ENCODE results near the gene LYZL1. TPM values are rescaled to one million over a fixed set of nuclear protein-coding genes. Genes with fewer than 3 reads are reported as not detected.

Gene LYZL1
- total RNA-seq, 1 experiment from 2014 or later = not detected

DNA sequence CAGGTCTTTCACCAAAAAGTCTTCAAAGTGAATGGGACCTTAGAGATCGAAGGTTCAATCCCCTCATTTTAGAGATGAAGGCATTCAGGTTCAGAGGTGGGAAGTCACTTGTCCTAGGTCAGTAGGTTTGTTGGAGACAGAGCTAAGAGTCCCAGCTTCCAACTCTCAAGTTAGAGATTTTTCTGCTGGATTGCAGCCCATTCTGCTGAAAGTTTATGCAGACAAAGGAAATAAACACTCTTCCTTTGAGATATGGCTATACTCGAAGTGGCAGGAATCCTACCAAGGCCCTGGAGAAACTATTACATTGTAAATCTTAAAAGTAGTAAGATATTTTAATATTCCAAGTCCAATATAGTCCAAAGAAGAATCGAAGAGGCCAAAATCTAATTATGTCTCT is 64.4 kb downstream of the LYZL1 start:
- POLR2A ChIA-PET (ENCODE audit: low non-redundant PET) = interaction anchor here (0.6 kb wide), 1 partner anchor 53 kb away, joined by 3 read pairs; no protein-coding TSS in a partner anchor
- TF ChIP-seq CTCF (conservative IDR thresholded peaks at IDR 0.05; ENCODE audit: low read depth, low read length) (no peak), EZH2 (IDR thresholded peaks at IDR 0.05; ENCODE audit: borderline replicate concordance, low read depth, low read length, poor library complexity, severe bottlenecking) (no peak)
- Histone ChIP-seq H3K9me3 (ENCODE audit: low read depth, low read length, poor library complexity, severe bottlenecking) (no peaks in the 10 kb centered on the region), H3K36me3 (ENCODE audit: insufficient read depth, low read length, poor library complexity, severe bottlenecking) (no peaks in the 10 kb centered on the region), H3K4me3 (ENCODE audit: low read depth, low read length, poor library complexity, severe bottlenecking) (no peak overlapping the region), H3K27me3 (replicated peaks; ENCODE audit: insufficient read depth, low read depth, low read length, poor library complexity) (no peaks in the 10 kb centered on the region), H3K27ac (ENCODE audit: low read depth, low read length, poor library complexity, severe bottlenecking) (no peak overlapping the region), H3K4me1 (ENCODE audit: insufficient read depth, low read length, poor library complexity, severe bottlenecking) (no peaks in the 10 kb centered on the region)
- no peak for DNase-seq (ENCODE audit: low spot score)
- intact Hi-C loops (cut with micrococcal nuclease; ENCODE audit: unreplicated experiment) = no loop called here
- CTCF ChIA-PET = no interaction called here
- BruUV-seq (replicated peaks) = no TSS peak

GRCh38 chr10:29353887-29354561 is 65.2 kb downstream of the LYZL1 start:
- no peak overlapping the region for H3K27ac ChIP-seq (ENCODE audit: low read depth, low read length, poor library complexity, severe bottlenecking)
- POLR2A ChIA-PET (ENCODE audit: low non-redundant PET) = interaction anchor here (0.6 kb wide), 1 partner anchor 54 kb away, joined by 3 read pairs; no protein-coding TSS in a partner anchor
- H3K9me3 ChIP-seq (ENCODE audit: low read depth, low read length, poor library complexity, severe bottlenecking) = no peaks in the 10 kb centered on the region
- no TSS peak for BruUV-seq (replicated peaks)
- TF ChIP-seq EZH2 (IDR thresholded peaks at IDR 0.05; ENCODE audit: borderline replicate concordance, low read depth, low read length, poor library complexity, severe bottlenecking) (no peak), CTCF (conservative IDR thresholded peaks at IDR 0.05; ENCODE audit: low read depth, low read length) (no peak)
- no peak for DNase-seq (ENCODE audit: low spot score)
- no peaks in the 10 kb centered on the region for H3K4me1 ChIP-seq (ENCODE audit: insufficient read depth, low read length, poor library complexity, severe bottlenecking)
- H3K4me3 ChIP-seq (ENCODE audit: low read depth, low read length, poor library complexity, severe bottlenecking) = no peak overlapping the region
- H3K27me3 ChIP-seq (replicated peaks; ENCODE audit: insufficient read depth, low read depth, low read length, poor library complexity) = no peaks in the 10 kb centered on the region
- CTCF ChIA-PET = no interaction called here
- no peaks in the 10 kb centered on the region for H3K36me3 ChIP-seq (ENCODE audit: insufficient read depth, low read length, poor library complexity, severe bottlenecking)
- intact Hi-C loops (cut with micrococcal nuclease; ENCODE audit: unreplicated experiment) = no loop called here

- ChIA-PET POLR2A (ENCODE audit: low non-redundant PET) (no interaction called here), CTCF (no interaction called here)
- no peaks in the 10 kb centered on the region for H3K27me3 ChIP-seq (replicated peaks; ENCODE audit: insufficient read depth, low read depth, low read length, poor library complexity)
- intact Hi-C loops (cut with micrococcal nuclease; ENCODE audit: unreplicated experiment) = no loop called here
- no peaks in the 10 kb centered on the region for H3K9me3 ChIP-seq (ENCODE audit: low read depth, low read length, poor library complexity, severe bottlenecking)
- H3K4me1 ChIP-seq (ENCODE audit: insufficient read depth, low read length, poor library complexity, severe bottlenecking) = no peaks in the 10 kb centered on the region
- no peak overlapping the region for H3K4me3 ChIP-seq (ENCODE audit: low read depth, low read length, poor library complexity, severe bottlenecking)
- H3K36me3 ChIP-seq (ENCODE audit: insufficient read depth, low read length, poor library complexity, severe bottlenecking) = no peaks in the 10 kb centered on the region
- DNase-seq (ENCODE audit: low spot score) = no peak
- BruUV-seq (replicated peaks) = no TSS peak
- no peak overlapping the region for H3K27ac ChIP-seq (ENCODE audit: low read depth, low read length, poor library complexity, severe bottlenecking)
- TF ChIP-seq CTCF (conservative IDR thresholded peaks at IDR 0.05; ENCODE audit: low read depth, low read length) = no peak
- no peak for TF ChIP-seq EZH2 (IDR thresholded peaks at IDR 0.05; ENCODE audit: borderline replicate concordance, low read depth, low read length, poor library complexity, severe bottlenecking)
Observed at GRCh38 chr10:29355411-29355991, 66.6 kb downstream of the LYZL1 start.

Data from A673 (cell line).